SK-N-SH treated with all-trans-retinoic acid at 6 μM for 48 hours (cell line): ENCODE data around the gene C1QTNF12.
A peak's percentile ranks its signal among the peaks of the same experiment; 100 is the strongest.

Source experiments
- ATAC-seq: fragments of 200-7000 bp; cut with Tn5 transposase; 3 replicates; pipeline ENCODE4 v1.9.1; 2020; ENCODE audit warnings: mild to moderate bottlenecking, moderate library complexity
- ARNTL ChIP-seq: fragments of 450-650 bp; formaldehyde crosslinking; IDR thresholded peaks from 2 replicates; pipeline ENCODE4 v1.5.0; 2020; ENCODE audit warnings: low read depth, mild to moderate bottlenecking, moderate library complexity, borderline replicate concordance
- BACH2 ChIP-seq: fragments of 250-450 bp; sonication (Bioruptor Pico); IDR thresholded peaks from 2 replicates; pipeline ENCODE4 v1.9.0; 2021; ENCODE audit warnings: mild to moderate bottlenecking, borderline replicate concordance
- CSDC2 ChIP-seq: fragments of 250-450 bp; sonication (Bioruptor Pico); IDR thresholded peaks from 2 replicates; pipeline ENCODE4 v1.5.0; 2020; ENCODE audit warnings: mild to moderate bottlenecking, moderate library complexity
- ESRRG ChIP-seq: fragments of 250-450 bp; sonication (Bioruptor Pico); IDR thresholded peaks from 2 replicates; pipeline ENCODE4 v1.6.1; 2021; ENCODE audit warnings: mild to moderate bottlenecking
- GLIS3 ChIP-seq: fragments of 250-450 bp; sonication (Bioruptor Pico); IDR thresholded peaks from 2 replicates; pipeline ENCODE4 v1.5.0; 2020; ENCODE audit warnings: mild to moderate bottlenecking, moderate library complexity
- ISL1 ChIP-seq: fragments of 250-450 bp; sonication (Bioruptor Pico); IDR thresholded peaks from 2 replicates; pipeline ENCODE4 v2.1.2; 2022; ENCODE audit warnings: mild to moderate bottlenecking, moderate library complexity
- OSR1 ChIP-seq: fragments of 250-450 bp; sonication (Bioruptor Pico); IDR thresholded peaks from 2 replicates; pipeline ENCODE4 v1.8.0; 2022; ENCODE audit warnings: moderate library complexity, mild to moderate bottlenecking, inconsistent platforms
- PPARA ChIP-seq: fragments of 250-450 bp; sonication (Bioruptor Pico); IDR thresholded peaks from 2 replicates; pipeline ENCODE4 v1.5.0; 2020; ENCODE audit warnings: mild to moderate bottlenecking, borderline replicate concordance
- RARB ChIP-seq: fragments of 250-450 bp; sonication (Bioruptor Pico); IDR thresholded peaks from 2 replicates; pipeline ENCODE4 v1.8.0; 2021; ENCODE audit warnings: mild to moderate bottlenecking, moderate library complexity
- SNAI2 ChIP-seq: fragments of 250-450 bp; sonication (Bioruptor Pico); IDR thresholded peaks from 2 replicates; pipeline ENCODE4 v1.5.0; 2020; ENCODE audit warnings: mild to moderate bottlenecking, moderate library complexity
- TCF4 ChIP-seq: fragments of 250-450 bp; sonication (Bioruptor Pico); IDR thresholded peaks from 2 replicates; pipeline ENCODE4 v1.8.0; 2021; ENCODE audit warnings: mild to moderate bottlenecking, moderate library complexity, borderline replicate concordance
- TOX ChIP-seq: fragments of 250-450 bp; sonication (Bioruptor Pico); IDR thresholded peaks from 2 replicates; pipeline ENCODE4 v1.8.0; 2021; ENCODE audit warnings: mild to moderate bottlenecking, moderate library complexity, borderline replicate concordance
- ZC3H10 ChIP-seq: fragments of 250-450 bp; sonication (Bioruptor Pico); IDR thresholded peaks from 2 replicates; pipeline ENCODE4 v1.5.1; 2021; ENCODE audit warnings: mild to moderate bottlenecking, moderate library complexity
- ZFP3 ChIP-seq: fragments of 250-450 bp; sonication (Bioruptor Pico); IDR thresholded peaks from 2 replicates; pipeline ENCODE4 v1.5.0; 2020; ENCODE audit warnings: mild to moderate bottlenecking, moderate library complexity
- ZNF565 ChIP-seq: fragments of 450-650 bp; formaldehyde crosslinking; conservative IDR thresholded peaks from 2 replicates; pipeline ENCODE4 v1.5.0; 2020; ENCODE audit warnings: low read depth, mild to moderate bottlenecking, moderate library complexity
- ZNF70 ChIP-seq: fragments of 450-650 bp; formaldehyde crosslinking; IDR thresholded peaks from 2 replicates; pipeline ENCODE4 v1.5.0; 2020; ENCODE audit warnings: mild to moderate bottlenecking, moderate library complexity
- ZNF8 ChIP-seq: fragments of 450-650 bp; formaldehyde crosslinking; IDR thresholded peaks from 2 replicates; pipeline ENCODE4 v1.5.0; 2020; ENCODE audit warnings: mild to moderate bottlenecking, moderate library complexity
- TF ChIP-seq, protein P1 (sequence below): fragments of 250-450 bp; sonication (Bioruptor Pico); IDR thresholded peaks from 2 replicates; pipeline ENCODE4 v1.5.1; 2021; ENCODE audit warnings: mild to moderate bottlenecking, moderate library complexity
- TF ChIP-seq, protein P2 (sequence below): fragments of 250-450 bp; sonication (Bioruptor Pico); IDR thresholded peaks from 2 replicates; pipeline ENCODE4 v1.8.0; 2020; ENCODE audit warnings: mild to moderate bottlenecking, moderate library complexity, borderline replicate concordance
- TF ChIP-seq, protein P3 (sequence below): fragments of 250-450 bp; sonication (Bioruptor Pico); IDR thresholded peaks from 2 replicates; pipeline ENCODE4 v1.8.0; 2021; ENCODE audit warnings: low read depth, mild to moderate bottlenecking, moderate library complexity, borderline replicate concordance
- TF ChIP-seq, protein P4 (sequence below): fragments of 250-450 bp; sonication (Bioruptor Pico); IDR thresholded peaks from 2 replicates; pipeline ENCODE4 v1.5.1; 2020; ENCODE audit warnings: low read depth, mild to moderate bottlenecking, moderate library complexity

The C1QTNF12 gene

DNA sequence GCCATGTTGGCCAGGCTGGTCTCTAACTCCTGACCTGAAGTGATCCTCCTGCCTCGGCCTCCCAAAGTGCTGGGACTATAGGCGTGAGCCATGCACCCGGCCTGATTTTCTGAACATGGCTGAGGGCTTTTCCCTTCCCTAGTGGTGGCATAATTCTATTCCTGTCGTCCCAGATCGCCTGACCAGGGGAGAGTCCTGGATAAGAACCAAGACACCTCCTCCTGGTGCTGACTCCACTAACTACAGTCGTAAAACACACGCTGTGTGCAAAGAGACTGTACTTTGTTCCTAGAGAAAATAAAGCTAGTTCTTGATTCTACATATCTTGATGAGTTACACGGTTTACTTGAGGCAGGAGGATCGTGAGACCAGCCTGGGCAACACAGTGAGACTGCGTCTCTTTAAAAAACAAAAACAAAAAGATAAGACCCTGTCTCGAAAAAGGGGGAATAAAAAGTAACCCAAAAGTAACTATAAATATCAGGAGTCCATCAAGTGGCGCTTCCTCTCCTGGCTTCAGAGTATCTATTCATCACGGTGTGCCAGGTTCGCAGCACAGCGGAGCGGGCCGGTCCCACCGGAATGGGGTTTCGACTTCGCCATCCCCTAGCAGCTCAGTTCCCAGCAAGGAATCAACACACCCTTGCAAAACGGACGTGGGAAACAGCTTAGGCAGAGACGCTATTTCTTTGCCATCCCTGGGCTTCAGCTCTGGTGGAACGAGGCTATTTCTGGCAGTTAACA lies 15.7 kb downstream of the C1QTNF12 start:
- peak; percentile 52 for ATAC-seq
- TF ChIP-seq BACH2 (CRISPR knock-in tag) (no peak), ZNF70 (CRISPR knock-in tag) (no peak), RARB (CRISPR knock-in tag) (no peak)

DNA sequence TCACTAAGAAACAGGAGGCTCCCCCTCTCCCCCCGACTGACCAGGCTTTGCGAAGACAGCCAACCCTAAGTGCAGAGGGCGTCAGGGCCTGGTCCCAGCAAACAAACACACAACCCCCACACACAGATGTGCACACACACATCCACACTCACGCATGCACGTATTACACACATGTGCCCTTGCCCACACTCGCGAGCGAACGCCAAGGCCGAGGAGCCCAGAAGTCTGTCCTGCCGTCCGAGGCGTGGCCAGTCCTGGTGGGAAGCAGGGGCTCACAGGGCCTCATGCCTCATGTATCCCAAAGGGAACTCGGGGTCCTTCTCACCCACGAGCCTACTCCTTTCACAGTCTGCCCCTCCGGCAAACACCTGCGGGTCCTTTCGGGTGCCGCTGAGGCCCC lies 16.8 kb downstream of the C1QTNF12 start:
- no peak for ATAC-seq
- no peak for TF ChIP-seq BACH2 (CRISPR knock-in tag)
- no peak for TF ChIP-seq TOX (CRISPR knock-in tag)
- TF ChIP-seq, protein P1, sequence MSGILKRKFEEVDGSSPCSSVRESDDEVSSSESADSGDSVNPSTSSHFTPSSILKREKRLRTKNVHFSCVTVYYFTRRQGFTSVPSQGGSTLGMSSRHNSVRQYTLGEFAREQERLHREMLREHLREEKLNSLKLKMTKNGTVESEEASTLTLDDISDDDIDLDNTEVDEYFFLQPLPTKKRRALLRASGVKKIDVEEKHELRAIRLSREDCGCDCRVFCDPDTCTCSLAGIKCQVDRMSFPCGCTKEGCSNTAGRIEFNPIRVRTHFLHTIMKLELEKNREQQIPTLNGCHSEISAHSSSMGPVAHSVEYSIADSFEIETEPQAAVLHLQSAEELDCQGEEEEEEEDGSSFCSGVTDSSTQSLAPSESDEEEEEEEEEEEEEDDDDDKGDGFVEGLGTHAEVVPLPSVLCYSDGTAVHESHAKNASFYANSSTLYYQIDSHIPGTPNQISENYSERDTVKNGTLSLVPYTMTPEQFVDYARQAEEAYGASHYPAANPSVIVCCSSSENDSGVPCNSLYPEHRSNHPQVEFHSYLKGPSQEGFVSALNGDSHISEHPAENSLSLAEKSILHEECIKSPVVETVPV (CRISPR knock-in tag): no peak
- TF ChIP-seq ZNF70 (CRISPR knock-in tag): no peak
- TF ChIP-seq SNAI2: no peak
- no peak for TF ChIP-seq GLIS3
- TF ChIP-seq, protein P2, sequence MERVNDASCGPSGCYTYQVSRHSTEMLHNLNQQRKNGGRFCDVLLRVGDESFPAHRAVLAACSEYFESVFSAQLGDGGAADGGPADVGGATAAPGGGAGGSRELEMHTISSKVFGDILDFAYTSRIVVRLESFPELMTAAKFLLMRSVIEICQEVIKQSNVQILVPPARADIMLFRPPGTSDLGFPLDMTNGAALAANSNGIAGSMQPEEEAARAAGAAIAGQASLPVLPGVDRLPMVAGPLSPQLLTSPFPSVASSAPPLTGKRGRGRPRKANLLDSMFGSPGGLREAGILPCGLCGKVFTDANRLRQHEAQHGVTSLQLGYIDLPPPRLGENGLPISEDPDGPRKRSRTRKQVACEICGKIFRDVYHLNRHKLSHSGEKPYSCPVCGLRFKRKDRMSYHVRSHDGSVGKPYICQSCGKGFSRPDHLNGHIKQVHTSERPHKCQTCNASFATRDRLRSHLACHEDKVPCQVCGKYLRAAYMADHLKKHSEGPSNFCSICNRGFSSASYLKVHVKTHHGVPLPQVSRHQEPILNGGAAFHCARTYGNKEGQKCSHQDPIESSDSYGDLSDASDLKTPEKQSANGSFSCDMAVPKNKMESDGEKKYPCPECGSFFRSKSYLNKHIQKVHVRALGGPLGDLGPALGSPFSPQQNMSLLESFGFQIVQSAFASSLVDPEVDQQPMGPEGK (CRISPR knock-in tag): no peak
- TF ChIP-seq, protein P3, sequence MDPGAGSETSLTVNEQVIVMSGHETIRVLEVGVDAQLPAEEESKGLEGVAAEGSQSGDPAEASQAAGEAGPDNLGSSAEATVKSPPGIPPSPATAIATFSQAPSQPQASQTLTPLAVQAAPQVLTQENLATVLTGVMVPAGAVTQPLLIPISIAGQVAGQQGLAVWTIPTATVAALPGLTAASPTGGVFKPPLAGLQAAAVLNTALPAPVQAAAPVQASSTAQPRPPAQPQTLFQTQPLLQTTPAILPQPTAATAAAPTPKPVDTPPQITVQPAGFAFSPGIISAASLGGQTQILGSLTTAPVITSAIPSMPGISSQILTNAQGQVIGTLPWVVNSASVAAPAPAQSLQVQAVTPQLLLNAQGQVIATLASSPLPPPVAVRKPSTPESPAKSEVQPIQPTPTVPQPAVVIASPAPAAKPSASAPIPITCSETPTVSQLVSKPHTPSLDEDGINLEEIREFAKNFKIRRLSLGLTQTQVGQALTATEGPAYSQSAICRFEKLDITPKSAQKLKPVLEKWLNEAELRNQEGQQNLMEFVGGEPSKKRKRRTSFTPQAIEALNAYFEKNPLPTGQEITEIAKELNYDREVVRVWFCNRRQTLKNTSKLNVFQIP: no peak
- TF ChIP-seq ZFP3 (CRISPR knock-in tag): no peak
- no peak for TF ChIP-seq ZNF565 (CRISPR knock-in tag)
- no peak for TF ChIP-seq OSR1 (CRISPR knock-in tag)
- TF ChIP-seq CSDC2 (CRISPR knock-in tag): no peak
- no peak for TF ChIP-seq PPARA (CRISPR knock-in tag)
- no peak for TF ChIP-seq ZNF8 (CRISPR knock-in tag)
- TF ChIP-seq RARB (CRISPR knock-in tag): no peak
- no peak for TF ChIP-seq ESRRG (CRISPR knock-in tag)
- no peak for TF ChIP-seq ARNTL (CRISPR knock-in tag)
- TF ChIP-seq TCF4 (CRISPR knock-in tag): no peak
- TF ChIP-seq, protein P4, sequence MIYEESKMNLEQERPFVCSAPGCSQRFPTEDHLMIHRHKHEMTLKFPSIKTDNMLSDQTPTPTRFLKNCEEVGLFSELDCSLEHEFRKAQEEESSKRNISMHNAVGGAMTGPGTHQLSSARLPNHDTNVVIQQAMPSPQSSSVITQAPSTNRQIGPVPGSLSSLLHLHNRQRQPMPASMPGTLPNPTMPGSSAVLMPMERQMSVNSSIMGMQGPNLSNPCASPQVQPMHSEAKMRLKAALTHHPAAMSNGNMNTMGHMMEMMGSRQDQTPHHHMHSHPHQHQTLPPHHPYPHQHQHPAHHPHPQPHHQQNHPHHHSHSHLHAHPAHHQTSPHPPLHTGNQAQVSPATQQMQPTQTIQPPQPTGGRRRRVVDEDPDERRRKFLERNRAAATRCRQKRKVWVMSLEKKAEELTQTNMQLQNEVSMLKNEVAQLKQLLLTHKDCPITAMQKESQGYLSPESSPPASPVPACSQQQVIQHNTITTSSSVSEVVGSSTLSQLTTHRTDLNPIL (CRISPR knock-in tag): no peak

DNA sequence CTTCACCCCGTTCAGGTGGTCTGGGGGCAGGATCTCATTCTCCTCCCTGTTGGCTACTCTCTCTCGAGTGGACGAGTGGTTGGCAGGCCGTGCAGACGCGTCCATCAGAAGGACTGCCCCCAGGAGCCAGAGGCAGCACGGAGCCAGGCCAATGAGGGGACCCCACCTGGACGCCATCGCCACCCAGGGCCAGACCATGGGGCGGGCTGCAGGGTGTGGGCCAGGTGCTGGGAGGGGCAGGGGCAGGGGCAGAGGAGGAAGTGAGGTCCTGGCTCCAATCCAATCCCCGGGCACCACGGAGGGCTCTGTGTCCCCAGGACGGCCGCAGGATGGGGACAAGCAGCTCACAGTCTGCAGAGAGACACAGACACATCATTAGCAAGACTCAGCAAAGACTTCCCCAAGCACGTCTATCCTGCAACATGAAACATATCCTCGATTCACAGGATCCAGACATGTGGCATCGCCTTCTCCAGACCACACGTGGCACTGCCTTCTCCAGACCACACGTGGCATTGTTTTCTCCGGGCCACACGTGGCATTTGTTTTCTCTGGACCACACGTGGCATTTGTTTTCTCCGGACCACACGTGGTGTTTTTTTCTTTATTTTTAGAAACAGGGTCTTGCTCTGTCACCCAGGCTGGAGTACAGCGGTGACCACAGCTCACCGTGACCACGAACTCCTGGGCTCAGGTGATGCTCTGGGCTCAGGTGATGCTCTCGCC lies 17.8 kb downstream of the C1QTNF12 start:
- no peak for ATAC-seq

DNA sequence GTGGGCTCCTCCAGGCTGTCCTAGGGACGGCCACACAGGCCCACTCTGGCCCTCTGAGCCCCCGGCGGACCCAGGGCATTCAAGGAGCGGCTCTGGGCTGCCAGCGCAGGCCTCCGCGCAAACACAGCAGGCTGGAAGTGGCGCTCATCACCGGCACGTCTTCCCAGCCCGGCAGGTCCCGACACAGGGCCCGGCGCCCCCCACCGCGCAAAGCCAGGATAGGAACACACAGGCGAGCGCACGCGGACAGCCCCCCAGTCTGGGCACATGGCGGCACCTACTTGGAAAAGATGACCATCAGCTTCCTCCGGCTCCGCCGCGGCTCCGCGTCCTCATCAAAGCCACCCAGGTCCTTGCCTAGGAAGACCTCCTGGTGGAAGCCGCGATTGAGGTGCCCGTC lies 18.3 kb downstream of the C1QTNF12 start:
- no peak for ATAC-seq
- TF ChIP-seq ZNF8 (CRISPR knock-in tag): no peak
- TF ChIP-seq, protein P4 (CRISPR knock-in tag): no peak
- TF ChIP-seq, protein P1 (CRISPR knock-in tag): no peak
- TF ChIP-seq ZC3H10 (CRISPR knock-in tag): no peak
- TF ChIP-seq, protein P3: no peak
- no peak for TF ChIP-seq BACH2 (CRISPR knock-in tag)
- TF ChIP-seq ZFP3 (CRISPR knock-in tag): no peak
- TF ChIP-seq TCF4 (CRISPR knock-in tag): no peak
- no peak for TF ChIP-seq RARB (CRISPR knock-in tag)
- no peak for TF ChIP-seq OSR1 (CRISPR knock-in tag)
- no peak for TF ChIP-seq GLIS3
- TF ChIP-seq SNAI2: no peak
- TF ChIP-seq ISL1: no peak
- no peak for TF ChIP-seq ZNF565 (CRISPR knock-in tag)

More for the DNA sequence above, 17.8 kb downstream of the C1QTNF12 start:
- TF ChIP-seq CSDC2 (CRISPR knock-in tag): no peak
